Measurements from ENCODE around the gene TARS2.

TARS2 gene

DNA sequence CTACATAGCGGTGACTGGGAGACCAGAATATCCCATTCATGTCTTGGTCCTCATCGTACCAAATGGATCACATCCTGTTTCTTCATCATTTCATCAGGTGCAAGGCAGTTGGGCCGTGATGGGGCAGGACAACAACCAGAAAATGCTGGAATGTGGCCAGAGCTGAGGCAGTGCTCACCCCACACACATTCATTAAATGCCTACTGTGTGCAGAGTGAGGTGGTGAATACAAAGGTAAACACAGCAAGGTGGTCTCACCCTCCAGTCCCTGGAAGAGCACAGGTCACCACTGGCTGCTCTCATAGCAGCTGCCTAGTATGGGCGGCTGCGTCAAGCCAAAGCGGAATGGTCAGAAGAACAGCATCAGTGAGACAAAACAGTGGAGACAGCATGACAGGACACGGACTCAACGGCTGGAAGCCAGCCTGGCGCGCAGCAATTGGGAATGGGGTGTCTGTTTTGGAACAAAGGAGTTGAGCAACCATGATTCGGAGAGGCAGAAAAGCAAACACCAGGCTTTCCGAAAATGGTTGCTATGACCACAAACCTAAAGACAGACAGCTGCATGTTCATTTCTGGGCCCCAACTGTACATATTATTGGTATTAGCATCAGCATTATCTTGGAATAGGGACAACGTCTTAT, 56.4 kb downstream of the TARS2 start:
- no peak for DNase-seq

DNA sequence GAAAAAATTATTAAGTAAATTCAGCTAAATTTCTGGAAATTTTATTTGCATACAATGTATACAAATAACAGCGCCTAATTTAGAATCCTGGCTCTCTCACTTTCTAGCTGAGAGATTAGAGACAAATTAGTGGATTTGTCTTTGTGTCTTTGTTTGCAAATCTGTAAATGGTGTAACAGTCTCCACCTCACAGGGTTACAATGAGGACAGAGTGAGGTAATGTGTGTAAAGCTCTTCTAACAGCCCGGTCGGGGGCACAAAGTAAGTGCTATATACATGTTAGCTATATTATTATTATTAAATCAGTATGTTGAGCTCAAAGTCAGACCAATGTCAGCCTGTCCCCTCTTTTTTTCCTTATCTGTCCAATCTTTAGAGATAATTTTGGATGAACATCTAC, 57.0 kb downstream of the TARS2 start:
- no peak for DNase-seq

DNA sequence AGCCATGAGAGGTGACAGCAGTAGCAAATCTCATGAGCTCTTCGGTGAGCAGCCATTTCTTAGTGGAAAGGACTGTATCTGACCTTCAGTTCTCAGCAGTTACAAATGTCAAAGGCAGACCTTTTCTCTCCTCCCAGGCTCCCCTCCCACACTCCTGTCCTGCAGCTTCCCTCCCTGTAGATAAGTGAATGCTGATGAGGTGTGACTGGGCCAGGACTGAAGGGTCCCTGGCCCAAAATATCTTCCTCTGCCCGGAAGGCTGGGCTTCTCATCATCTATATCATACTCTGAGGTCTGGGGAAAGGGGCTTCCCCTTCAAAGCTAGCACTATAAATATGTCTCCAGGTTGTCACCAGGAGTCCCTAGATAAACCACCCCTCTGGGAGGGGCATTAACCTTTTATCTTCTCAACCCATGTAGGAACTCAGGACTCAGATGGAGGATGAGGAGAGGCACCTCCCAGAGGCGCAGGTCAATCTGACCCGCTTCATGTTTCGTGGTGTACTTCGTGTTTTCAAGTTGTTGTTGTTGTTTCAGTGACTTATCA, 58.3 kb downstream of the TARS2 start:
- DNase-seq = no peak

DNA sequence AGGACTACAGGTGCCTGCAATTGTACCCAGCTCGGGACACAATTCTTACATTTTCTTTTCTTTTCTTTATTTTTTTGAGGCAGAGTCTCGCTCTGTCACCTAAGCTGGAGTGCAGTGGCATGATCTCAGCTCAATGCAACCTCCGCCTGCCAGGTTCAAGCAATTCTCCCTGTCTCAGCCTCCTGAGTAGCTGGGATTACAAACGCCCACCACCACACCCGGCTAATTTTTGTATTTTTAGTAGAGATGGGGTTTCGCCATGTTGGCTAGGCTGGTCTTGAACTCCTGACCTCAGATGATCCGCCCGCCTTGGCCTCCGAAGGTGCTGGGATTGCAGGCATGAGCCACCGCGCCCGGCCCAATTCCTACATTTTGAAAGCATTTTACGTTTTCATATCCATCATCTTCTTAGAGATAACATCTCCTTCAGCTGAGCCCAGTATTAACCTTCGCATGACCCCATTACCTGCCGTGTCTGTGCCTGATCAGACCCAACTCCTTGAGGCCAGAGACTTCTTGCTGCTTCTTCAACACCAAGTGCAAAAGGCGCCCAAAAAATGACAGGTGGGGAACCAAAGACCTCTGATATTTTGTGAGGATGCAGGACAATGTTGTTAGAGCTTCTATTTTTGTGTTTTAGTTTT, 59.2 kb downstream of the TARS2 start:
- no peak for DNase-seq

DNA sequence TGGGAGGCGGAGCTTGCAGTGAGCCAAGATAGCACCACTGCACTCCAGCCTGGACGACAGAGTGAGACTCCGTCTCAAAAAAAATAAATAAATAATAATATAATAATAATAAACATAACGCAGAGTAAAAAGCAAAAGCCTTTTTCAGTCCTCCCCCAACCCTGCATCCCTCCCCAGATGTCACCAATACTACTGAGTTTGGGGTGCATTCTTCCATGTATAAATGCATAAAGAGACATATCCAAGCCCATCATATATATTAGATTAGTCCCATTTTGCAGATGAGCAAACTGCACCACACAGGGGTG, 61.1 kb downstream of the TARS2 start:
- DNase-seq = no peak

DNA sequence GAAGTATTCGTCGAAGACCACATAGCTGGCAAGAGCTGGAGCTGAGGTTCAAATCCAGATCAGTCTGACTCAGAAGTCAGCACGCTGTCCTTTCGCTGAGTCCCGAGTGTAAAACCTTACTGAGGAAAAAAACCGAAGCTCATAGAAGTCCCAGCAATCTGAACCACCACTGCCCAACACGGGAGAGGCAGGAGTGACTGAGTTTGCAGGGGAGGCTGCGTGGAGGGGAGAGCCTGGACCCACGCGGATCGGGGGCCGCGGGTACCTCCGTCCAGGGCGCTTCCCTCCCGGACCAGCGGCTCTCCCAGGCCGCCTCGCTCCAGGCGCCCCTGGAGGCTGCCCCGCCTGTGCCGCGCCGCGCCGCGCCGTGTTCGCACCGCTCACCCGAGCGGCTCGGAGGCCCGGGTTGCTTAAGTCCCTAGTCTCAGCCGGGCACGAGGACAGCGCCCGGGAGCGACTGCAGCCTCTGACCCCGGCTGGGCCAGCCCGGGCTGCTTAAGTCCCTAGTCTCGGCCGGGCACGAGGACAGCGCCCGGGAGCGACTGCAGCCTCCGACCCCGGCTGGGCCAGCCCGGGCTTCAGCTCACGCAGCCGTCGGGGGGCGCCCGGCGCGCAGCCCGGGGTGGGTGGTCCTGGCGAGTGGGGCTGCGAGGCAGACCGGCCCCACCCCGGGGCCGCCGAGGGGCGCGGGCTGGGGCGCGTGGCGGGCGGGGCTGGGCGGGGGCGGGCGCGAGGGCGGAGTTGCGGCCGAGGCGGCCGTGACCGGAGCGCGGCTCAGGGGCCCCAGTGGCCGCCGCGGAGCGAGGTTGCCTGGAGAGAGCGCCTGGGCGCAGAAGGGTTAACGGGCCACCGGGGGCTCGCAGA, 61.6 kb downstream of the TARS2 start, which contains the start of gene ADAMTSL4:
ADAMTSL4 (plus strand) TSS at position 777 of the 864 bp plus-strand sequence. CDS start 2,881 bp downstream, outside the sequence.
- peak; percentile 77 for DNase-seq

DNA sequence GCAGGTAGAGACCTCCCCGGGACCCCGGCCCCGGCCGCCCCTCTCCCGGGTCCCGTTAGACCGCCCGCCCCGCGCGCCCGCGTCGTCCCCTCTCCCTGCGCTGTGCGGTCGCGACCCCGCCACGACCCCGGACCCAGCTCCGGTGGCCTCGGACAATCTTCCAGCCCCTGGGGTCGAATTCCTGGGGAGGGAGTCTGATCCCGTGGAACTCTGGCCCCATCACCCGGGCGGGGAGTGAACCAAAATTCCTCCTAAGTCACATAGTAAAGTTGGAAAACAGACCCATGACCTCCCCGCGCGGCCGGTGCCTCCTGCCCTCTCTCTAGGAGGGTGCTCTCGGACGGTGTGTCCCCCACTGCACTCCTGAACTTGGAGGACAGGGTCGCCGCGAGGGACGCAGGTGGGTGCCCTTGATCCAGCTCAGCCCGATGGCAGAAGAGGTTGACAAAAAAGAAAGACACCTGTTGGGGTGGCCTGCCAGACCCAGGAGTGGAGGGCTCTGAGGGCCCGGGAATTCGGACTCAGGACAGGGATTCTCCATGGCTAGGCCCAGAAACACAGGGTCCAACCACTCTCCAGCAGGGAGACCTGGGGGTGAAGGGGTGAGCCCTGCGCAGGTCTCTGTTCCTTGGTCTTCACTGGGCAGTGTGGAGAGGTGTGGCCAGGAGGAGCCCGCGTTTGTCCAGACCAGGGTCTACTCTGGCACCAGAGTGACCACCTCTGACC, 62.4 kb downstream of the TARS2 start:
- no peak for DNase-seq

DNA sequence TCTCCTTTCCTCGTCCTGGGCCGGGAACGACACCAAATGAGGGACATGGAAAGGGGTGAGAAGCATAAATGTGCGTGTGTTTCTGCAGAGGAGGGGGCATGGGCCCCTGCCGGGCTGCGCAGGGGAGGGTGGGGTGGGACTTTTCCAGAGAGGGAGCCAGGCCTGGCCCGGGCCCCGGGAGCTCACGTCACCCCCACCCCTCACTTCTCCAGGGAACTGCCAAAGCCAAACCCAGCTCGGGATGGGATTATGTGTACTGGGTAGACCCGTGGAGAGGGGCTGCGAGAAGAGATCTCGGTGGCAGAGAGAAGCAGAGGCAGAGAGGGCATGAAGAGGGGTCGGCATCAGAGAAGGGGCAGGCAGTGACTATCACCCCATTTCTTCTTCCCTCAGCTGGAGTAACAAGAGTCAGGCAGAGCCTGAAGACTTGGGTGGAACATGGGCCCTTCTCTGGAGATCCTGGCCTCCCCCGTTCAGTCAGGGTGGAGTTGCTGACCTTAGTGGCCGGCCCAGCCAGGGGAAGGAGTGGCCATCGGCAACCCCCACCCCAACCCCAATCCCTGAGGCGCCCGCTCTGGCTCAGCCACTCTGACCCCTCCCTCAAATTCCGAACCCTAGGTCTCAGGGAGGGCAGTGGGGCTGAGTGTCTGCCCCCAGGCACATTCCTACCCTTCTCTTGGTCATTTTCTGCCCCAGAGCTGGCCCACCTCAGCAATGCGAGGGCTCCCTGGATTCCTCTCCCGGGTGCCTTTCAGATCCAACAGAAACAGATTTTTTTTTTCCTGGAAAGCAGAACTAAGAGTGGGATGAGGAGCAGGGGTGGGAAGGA, 63.2 kb downstream of the TARS2 start:
- no peak for DNase-seq

DNA sequence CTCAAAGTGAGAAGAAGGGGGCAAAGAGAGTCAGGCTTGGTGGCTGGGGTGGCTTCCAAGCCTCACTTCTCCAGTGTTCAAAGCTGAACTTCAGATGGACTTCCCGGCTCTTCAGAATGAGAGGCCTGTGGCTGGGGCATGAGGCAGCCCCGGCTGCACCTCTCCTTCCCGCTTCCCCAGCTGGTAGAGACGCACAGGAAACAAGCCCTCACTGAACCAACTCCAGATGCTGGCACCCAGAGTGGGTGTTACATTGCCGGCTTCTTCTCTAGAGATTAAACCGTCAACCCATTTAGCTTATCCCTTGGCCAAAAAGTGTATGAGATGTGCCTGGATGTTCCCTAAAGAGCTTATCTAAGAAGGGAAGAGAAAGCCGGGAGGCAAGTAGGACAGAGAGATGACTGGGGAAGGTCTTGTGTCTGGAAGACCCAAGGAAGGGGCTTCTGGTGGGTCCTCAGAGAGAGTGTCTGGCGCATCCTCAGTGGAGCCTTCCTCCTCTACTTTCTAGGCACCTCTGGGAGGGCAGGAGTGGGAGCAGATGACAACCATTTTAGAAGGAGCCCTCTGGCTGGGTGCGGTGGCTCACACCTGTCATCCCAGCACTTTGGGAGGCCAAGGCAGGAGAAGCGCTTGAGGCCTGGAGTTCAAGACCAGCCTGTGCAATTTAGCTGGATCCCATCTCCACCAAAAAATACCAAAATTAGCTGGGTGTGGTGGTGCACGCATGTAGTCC, 64.0 kb downstream of the TARS2 start:
- peak; percentile 65 for DNase-seq

DNA sequence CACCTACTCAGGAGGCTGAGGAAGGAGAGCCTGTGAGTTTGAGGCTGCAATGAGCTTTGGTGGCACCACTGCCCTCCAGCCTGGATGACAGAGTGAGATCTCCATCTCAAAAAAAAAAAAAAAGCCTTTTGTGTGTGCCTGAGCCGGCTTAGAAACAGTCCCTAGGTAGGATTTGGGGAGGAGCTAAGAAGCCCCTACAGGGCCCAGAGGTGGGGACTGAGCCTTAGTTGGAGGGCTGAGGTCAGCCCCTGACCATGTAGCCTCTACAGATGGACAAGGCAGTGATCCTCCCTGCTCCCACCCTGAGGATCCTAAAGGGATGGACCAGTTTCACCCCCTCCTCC, 64.5 kb downstream of the TARS2 start:
- DNase-seq = no peak

DNA sequence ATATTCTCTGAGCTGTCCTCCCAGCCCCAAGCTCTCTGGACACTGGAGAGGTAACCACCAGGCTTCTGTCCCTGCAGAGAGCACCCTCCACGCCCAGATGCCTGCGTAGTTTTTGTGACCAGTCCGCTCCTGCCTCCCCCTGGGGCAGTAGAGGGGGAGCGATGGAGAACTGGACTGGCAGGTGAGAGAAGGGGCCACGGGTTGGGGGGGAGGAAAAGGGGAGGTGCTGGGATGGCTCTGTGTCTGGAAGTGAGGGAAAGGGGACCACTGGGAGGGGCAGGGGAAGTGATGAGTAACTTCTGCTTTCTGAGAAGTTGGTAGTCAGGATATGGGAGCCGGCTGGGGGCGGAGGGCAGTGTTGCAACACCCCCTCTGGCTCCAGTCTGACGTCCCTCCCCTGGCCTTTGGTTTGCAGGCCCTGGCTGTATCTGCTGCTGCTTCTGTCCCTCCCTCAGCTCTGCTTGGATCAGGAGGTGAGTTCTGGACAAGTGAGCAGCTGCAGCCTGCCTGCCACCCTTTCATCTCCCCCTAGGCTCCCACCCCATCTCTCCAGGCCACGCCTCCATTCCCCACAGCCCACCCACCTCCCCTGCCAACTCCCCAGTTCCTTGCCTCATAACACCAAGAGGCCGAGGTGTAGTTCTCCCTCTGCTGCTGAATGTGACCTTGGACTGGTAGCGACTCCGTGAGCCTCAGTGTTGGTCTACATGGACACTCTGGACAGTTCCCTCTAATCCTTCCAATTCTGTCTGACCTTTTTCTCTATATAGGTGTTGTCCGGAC, 65.1 kb downstream of the TARS2 start:
- peak; percentile 95 for DNase-seq

DNA sequence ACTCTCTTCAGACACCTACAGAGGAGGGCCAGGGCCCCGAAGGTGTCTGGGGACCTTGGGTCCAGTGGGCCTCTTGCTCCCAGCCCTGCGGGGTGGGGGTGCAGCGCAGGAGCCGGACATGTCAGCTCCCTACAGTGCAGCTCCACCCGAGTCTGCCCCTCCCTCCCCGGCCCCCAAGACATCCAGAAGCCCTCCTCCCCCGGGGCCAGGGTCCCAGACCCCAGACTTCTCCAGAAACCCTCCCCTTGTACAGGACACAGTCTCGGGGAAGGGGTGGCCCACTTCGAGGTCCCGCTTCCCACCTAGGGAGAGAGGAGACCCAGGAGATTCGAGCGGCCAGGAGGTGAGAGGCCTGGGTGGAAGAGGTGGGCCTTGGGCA, 65.7 kb downstream of the TARS2 start:
- DNase-seq = no peak

DNA sequence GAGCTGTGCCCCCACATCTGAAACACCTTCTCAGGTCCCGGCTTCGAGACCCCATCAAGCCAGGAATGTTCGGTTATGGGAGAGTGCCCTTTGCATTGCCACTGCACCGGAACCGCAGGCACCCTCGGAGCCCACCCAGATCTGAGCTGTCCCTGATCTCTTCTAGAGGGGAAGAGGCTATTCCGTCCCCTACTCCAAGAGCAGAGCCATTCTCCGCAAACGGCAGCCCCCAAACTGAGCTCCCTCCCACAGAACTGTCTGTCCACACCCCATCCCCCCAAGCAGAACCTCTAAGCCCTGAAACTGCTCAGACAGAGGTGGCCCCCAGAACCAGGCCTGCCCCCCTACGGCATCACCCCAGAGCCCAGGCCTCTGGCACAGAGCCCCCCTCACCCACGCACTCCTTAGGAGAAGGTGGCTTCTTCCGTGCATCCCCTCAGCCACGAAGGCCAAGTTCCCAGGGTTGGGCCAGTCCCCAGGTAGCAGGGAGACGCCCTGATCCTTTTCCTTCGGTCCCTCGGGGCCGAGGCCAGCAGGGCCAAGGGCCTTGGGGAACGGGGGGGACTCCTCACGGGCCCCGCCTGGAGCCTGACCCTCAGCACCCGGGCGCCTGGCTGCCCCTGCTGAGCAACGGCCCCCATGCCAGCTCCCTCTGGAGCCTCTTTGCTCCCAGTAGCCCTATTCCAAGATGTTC, 66.3 kb downstream of the TARS2 start:
- no peak for DNase-seq

DNA sequence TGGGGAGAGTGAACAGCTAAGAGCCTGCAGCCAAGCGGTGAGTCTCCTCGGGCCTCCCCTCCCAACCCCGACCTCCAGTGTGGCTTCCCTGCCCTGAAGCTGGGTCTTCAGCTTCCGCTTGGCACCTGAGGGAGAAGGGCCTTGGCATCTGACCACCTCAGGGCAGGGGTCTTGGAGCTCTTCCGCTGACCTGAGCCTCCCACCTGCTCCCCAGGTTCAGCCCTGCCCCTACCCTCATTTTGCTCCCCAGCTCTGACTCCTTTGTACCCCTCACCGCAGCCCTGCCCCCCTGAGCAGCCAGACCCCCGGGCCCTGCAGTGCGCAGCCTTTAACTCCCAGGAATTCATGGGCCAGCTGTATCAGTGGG, 66.8 kb downstream of the TARS2 start:
- DNase-seq = no peak

DNA sequence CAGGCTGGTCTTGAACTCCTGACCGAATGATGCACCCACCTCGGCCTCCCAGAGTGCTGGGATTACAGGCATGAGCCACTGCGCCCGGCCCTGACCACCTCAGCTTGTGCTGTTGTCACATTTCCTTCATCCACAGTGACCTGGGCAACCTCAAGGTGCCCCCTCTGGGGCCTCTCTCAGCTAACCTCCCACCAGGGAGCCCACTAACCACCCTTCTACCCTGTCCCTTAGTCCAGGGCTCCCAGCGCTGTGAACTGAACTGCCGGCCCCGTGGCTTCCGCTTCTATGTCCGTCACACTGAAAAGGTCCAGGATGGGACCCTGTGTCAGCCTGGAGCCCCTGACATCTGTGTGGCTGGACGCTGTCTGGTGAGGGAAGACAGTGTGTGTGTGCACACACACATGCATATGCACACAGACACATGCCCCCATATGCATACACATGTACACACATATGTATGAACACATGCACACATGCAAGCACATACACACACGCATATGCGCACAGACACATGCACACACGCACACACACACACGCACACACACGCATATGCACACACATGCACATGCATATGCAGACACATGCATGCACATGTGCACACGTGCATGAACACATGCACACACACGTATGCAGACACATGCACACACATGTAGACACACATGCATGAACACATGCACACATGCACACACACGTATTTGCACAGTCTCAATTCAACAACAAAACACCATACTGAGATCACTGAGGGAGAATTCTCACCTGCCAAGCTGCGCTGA, 68.2 kb downstream of the TARS2 start:
- no peak for DNase-seq

DNA sequence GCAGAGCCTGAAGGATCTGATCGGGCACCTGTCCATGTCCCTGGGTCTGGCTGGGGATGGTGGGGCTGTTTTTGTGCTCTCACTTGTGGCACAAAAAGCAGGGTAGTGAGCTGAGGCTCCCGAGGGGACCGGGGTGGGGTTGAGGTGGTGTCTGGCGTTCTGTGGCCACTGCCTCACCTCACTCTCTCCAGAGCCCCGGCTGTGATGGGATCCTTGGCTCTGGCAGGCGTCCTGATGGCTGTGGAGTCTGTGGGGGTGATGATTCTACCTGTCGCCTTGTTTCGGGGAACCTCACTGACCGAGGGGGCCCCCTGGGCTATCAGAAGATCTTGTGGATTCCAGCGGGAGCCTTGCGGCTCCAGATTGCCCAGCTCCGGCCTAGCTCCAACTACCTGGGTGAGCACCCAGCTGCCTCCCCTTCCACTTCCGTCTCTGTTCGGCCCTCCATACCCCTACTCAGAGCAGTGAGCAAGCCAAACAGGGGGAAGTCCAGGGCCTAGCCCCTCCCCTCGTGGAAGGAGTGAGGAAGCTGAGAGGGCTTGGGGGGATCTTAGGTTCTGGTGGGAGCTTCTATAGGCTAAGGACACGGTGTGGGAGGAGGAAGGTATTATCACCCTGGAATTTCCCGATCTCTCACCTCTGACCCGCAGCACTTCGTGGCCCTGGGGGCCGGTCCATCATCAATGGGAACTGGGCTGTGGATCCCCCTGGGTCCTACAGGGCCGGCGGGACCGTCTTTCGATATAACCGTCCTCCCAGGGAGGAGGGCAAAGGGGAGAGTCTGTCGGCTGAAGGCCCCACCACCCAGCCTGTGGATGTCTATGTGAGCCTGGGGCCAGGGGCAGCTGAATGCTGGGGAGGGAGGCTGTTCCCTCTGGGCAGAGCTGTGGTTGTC, 69.0 kb downstream of the TARS2 start:
- no peak for DNase-seq

DNA sequence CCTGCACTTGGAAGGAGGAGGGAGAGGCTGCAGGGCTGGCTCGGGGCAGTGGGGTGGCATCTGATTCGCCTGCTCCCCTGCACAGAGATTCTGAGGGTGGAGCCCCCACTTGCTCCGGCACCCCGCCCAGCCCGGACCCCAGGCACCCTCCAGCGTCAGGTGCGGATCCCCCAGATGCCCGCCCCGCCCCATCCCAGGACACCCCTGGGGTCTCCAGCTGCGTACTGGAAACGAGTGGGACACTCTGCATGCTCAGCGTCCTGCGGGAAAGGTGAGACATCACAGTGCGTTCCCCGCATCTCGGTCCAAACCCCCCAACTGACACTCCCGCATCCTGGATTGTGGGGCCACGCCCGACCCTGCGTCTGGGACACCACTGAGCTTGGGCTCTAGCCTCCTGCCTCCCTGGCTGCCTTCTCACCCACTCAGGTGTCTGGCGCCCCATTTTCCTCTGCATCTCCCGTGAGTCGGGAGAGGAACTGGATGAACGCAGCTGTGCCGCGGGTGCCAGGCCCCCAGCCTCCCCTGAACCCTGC, 69.9 kb downstream of the TARS2 start:
- no peak for DNase-seq
